Measurements from ENCODE around the gene CNIH4.

Gene CNIH4

DNA sequence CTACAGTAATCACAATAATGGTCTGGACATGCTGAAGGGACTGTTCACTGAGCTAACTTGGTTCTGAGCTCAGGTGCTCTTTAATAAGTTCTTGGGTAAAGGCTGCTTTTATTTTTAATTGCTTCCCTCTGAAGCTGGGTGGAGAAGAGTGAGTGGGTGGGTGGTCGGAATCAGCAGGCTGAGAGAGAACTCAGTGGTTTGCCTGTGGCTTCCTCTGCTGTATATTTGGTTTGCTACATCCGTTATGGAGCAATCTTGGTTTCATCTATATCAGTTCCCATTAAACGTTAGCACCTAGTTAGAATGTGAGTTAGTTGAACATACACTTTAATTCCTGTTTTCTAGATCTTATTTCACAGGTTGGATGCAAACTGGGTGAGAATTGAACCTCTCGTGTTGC lies 23.3 kb downstream of the CNIH4 start:
- no peak overlapping the region for H2AFZ ChIP-seq (ENCODE audit: low read depth, low read length, severe bottlenecking)
- TF ChIP-seq, protein P1, sequence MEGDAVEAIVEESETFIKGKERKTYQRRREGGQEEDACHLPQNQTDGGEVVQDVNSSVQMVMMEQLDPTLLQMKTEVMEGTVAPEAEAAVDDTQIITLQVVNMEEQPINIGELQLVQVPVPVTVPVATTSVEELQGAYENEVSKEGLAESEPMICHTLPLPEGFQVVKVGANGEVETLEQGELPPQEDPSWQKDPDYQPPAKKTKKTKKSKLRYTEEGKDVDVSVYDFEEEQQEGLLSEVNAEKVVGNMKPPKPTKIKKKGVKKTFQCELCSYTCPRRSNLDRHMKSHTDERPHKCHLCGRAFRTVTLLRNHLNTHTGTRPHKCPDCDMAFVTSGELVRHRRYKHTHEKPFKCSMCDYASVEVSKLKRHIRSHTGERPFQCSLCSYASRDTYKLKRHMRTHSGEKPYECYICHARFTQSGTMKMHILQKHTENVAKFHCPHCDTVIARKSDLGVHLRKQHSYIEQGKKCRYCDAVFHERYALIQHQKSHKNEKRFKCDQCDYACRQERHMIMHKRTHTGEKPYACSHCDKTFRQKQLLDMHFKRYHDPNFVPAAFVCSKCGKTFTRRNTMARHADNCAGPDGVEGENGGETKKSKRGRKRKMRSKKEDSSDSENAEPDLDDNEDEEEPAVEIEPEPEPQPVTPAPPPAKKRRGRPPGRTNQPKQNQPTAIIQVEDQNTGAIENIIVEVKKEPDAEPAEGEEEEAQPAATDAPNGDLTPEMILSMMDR (IDR thresholded peaks at IDR 0.05; ENCODE audit: insufficient read depth, low read length, poor library complexity, severe bottlenecking), result no peak
- TF ChIP-seq EZH2phosphoT487 (conservative IDR thresholded peaks at IDR 0.05; ENCODE audit: low read length), result no peak
- no peak overlapping the region for H3K9ac ChIP-seq (ENCODE audit: low read length)
- H3K27me3 ChIP-seq (ENCODE audit: low read length), result no peaks in the 10 kb centered on the region
- H3K36me3 ChIP-seq (ENCODE audit: low read length), result peaks cover 3% of the 10 kb centered on the region
- H3K9me3 ChIP-seq (ENCODE audit: insufficient read depth, low read length), result no peaks in the 10 kb centered on the region
- H3K27ac ChIP-seq (ENCODE audit: low read depth, low read length), result no peak overlapping the region
- no peak overlapping the region for H3K4me3 ChIP-seq (ENCODE audit: insufficient read depth, low read length, poor library complexity, severe bottlenecking)
- no peaks in the 10 kb centered on the region for H3K79me2 ChIP-seq (ENCODE audit: insufficient read depth, low read length)
- H4K20me1 ChIP-seq (ENCODE audit: low read depth, low read length), result no peaks in the 10 kb centered on the region
- peaks cover 12% of the 10 kb centered on the region for H3F3A ChIP-seq (ENCODE audit: insufficient read depth)
- H3K9me2 ChIP-seq (replicated peaks; ENCODE audit: insufficient read depth, low read length), result no peaks in the 10 kb centered on the region
- H3K4me2 ChIP-seq (ENCODE audit: low read depth, low read length, poor library complexity, severe bottlenecking), result no peak overlapping the region

DNA sequence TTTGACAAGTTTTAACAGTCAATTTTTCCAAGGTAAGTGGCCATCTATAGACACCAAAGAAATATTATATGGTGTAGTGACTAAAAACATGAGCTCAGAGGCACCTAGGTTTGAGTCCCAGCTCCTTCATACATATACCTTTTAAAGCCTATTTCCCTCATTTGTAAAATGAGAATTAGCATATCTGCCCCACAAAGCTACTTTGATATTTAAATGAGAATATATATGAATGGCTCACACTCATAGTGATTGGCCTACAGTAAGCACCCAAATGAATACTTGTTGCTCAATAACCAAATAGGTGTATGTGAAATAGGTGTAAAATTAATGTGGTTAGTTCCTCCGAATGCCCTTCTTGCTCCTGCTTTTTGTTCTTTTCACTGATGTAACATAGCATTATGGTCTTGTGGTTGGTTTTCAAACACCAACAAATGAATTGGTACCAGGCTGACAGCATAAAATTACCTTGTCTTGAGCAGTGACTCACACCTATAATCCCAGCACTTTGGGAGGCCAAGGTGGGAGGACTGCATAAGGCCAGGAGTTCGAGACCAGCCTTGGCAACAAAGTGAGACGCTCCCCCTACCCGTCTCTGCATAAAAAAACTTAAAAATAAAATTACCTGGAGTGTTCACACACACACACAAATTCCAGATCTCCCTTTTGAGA lies 25.3 kb downstream of the CNIH4 start:
- Histone ChIP-seq H3K9me3 (ENCODE audit: insufficient read depth, low read length) (no peaks in the 10 kb centered on the region), H3K4me3 (ENCODE audit: insufficient read depth, low read length, poor library complexity, severe bottlenecking) (no peak overlapping the region), H3K36me3 (ENCODE audit: low read length) (peaks cover 11% of the 10 kb centered on the region), H3K9ac (ENCODE audit: low read length) (no peak overlapping the region), H3K9me2 (replicated peaks; ENCODE audit: insufficient read depth, low read length) (no peaks in the 10 kb centered on the region), H3K27me3 (ENCODE audit: low read length) (no peaks in the 10 kb centered on the region), H3K4me2 (ENCODE audit: low read depth, low read length, poor library complexity, severe bottlenecking) (no peak overlapping the region), H3K27ac (ENCODE audit: low read depth, low read length) (no peak overlapping the region), H2AFZ (ENCODE audit: low read depth, low read length, severe bottlenecking) (no peak overlapping the region), H3F3A (ENCODE audit: insufficient read depth) (peaks cover 26% of the 10 kb centered on the region), H4K20me1 (ENCODE audit: low read depth, low read length) (no peaks in the 10 kb centered on the region), H3K79me2 (ENCODE audit: insufficient read depth, low read length) (no peaks in the 10 kb centered on the region)
- TF ChIP-seq, protein P1 (IDR thresholded peaks at IDR 0.05; ENCODE audit: insufficient read depth, low read length, poor library complexity, severe bottlenecking), result no peak
- TF ChIP-seq EZH2phosphoT487 (conservative IDR thresholded peaks at IDR 0.05; ENCODE audit: low read length), result no peak

DNA sequence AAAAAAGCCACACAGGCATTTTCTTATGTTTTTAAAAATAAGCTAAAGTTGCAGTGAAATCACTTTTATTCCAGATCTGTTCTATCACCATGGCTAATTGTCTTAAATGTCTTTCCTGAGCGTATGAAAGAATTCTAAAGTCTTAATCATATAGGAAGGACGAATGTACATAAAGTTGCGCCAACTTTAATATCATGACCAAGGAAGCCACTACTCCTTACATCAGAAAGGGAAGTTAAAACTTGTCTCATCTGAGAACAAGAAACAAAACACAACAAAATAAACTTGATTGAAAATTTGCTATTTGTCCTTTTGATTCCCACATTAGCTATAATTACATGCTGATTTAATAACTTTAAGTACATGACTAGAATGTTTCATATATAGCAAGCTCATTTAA lies 26.5 kb downstream of the CNIH4 start:
- Histone ChIP-seq H3K9ac (ENCODE audit: low read length) (no peak overlapping the region), H3K9me3 (ENCODE audit: insufficient read depth, low read length) (no peaks in the 10 kb centered on the region), H3K27me3 (ENCODE audit: low read length) (no peaks in the 10 kb centered on the region), H4K20me1 (ENCODE audit: low read depth, low read length) (no peaks in the 10 kb centered on the region), H3K27ac (ENCODE audit: low read depth, low read length) (no peak overlapping the region), H3F3A (ENCODE audit: insufficient read depth) (peaks cover 26% of the 10 kb centered on the region), H3K4me3 (ENCODE audit: insufficient read depth, low read length, poor library complexity, severe bottlenecking) (no peak overlapping the region), H3K36me3 (ENCODE audit: low read length) (peaks cover 13% of the 10 kb centered on the region), H3K9me2 (replicated peaks; ENCODE audit: insufficient read depth, low read length) (no peaks in the 10 kb centered on the region), H2AFZ (ENCODE audit: low read depth, low read length, severe bottlenecking) (no peak overlapping the region), H3K4me2 (ENCODE audit: low read depth, low read length, poor library complexity, severe bottlenecking) (no peak overlapping the region), H3K79me2 (ENCODE audit: insufficient read depth, low read length) (no peaks in the 10 kb centered on the region)
- TF ChIP-seq, protein P1 (IDR thresholded peaks at IDR 0.05; ENCODE audit: insufficient read depth, low read length, poor library complexity, severe bottlenecking), result no peak
- TF ChIP-seq EZH2phosphoT487 (conservative IDR thresholded peaks at IDR 0.05; ENCODE audit: low read length), result no peak

Data from SU-DHL-6 (cell line).